HCT116 (cell line): ENCODE results near the gene ING1. TPM values are rescaled to one million over a fixed set of nuclear protein-coding genes. Genes with fewer than 3 reads are reported as not detected.

Source experiments
- ATAC-seq: fragments of 200-7000 bp; cut with Tn5 transposase; 2 replicates; pipeline ENCODE4 v1.9.1; 2020; ENCODE audit warnings: mild to moderate bottlenecking, moderate library complexity
- BruUV-seq: library from RNA; stranded (reverse); fragments of 400-500 nt; replicated peaks from 2 replicates; lab custom pipeline; 2021; lab: Mats Ljungman, UMichigan
- CTCF ChIA-PET: fragments of 300-600 bp; sonication (Branson Sonifier 250); formaldehyde crosslinking; loops from one replicate; lab custom pipeline; 2021; ENCODE audit warnings: antibody characterized with exemption; lab: Charles Lee
- POLR2A ChIA-PET: fragments of 300-600, 350-600 bp; sonication (Branson Sonifier 250); formaldehyde crosslinking; loops from one replicate; lab custom pipeline; 2021; ENCODE audit warnings: antibody characterized with exemption; lab: Charles Lee
- RAD21 ChIA-PET, 2 experiments: fragments of 300-600 bp; sonication (Branson Sonifier 250); formaldehyde crosslinking; loops; one replicate each; lab custom pipeline; 2023; ENCODE audit warnings: low total read pairs in 2 of 2; ENCODE audit not compliant: uncharacterized antibody in 2 of 2, unreplicated experiment in 2 of 2, low non-redundant PET in 1 of 2; lab: Charles Lee
- DNase-seq: peaks from one replicate; pipeline ENCODE4 v3.0.0-alpha.2; 2010; ENCODE audit warnings: low read depth, low spot score
- H2AFZ ChIP-seq: fragments of 200-600 bp; shearing (Covaris generic), sonication (generic); 2 replicates; pipeline ENCODE4 v1.6.1; 2017; ENCODE audit warnings: low read depth, mixed run types, mixed read lengths, antibody characterized with exemption, low read length; ENCODE audit not compliant: poor library complexity, severe bottlenecking
- H3K27ac ChIP-seq: 2 replicates; pipeline ENCODE4 v1.5.1; 2012; ENCODE audit warnings: low read depth, low read length
- H3K27me3 ChIP-seq: fragments of 200-600 bp; sonication (generic); 2 replicates; pipeline ENCODE4 v1.6.1; 2016; ENCODE audit warnings: mixed run types, low read length, mixed read lengths; ENCODE audit not compliant: insufficient read depth
- H3K36me3 ChIP-seq, 2 experiments: fragments of 200-500 bp in 1 of 2; fragments of 200-600 bp in 1 of 2; sonication (Bioruptor generic) in 1 of 2; sonication (generic) in 1 of 2; 2 replicates each; pipeline versions ENCODE4 v1.5.1 to v1.6.1; 2014 to 2016; ENCODE audit warnings: low read length in 2 of 2, inconsistent platforms in 1 of 2, mixed read lengths in 1 of 2, mixed run types in 1 of 2; ENCODE audit not compliant: insufficient read depth in 2 of 2, control insufficient read depth in 1 of 2
- H3K4me1 ChIP-seq, 2 experiments: fragments of 200-600 bp in 1 of 2; sonication (generic) in 1 of 2; 2 replicates each; pipeline versions ENCODE4 v1.5.1 to v1.6.1; 2012 to 2017; ENCODE audit warnings: low read length in 2 of 2, inconsistent platforms in 1 of 2, mild to moderate bottlenecking in 1 of 2, mixed read lengths in 1 of 2, mixed run types in 1 of 2, moderate library complexity in 1 of 2; ENCODE audit not compliant: insufficient read depth in 2 of 2, control insufficient read depth in 1 of 2
- H3K4me2 ChIP-seq: fragments of 200-600 bp; sonication (generic); 2 replicates; pipeline ENCODE4 v1.6.1; 2017; ENCODE audit warnings: mixed run types, low read length, mixed read lengths
- H3K4me3 ChIP-seq, 2 experiments: fragments of 200-600 bp in 1 of 2; sonication (generic) in 1 of 2; replicated peaks in 1 of 2; 2 replicates each; pipeline ENCODE4 v1.5.1; 2011 to 2016; ENCODE audit warnings: low read length in 2 of 2, control low read depth in 1 of 2, low read depth in 1 of 2, mild to moderate bottlenecking in 1 of 2, mixed read lengths in 1 of 2, mixed run types in 1 of 2
- H3K79me2 ChIP-seq: fragments of 200-600 bp; sonication (generic); 2 replicates; pipeline ENCODE4 v1.6.1; 2017; ENCODE audit warnings: mild to moderate bottlenecking, mixed run types, low read length, moderate library complexity, mixed read lengths; ENCODE audit not compliant: insufficient read depth
- H3K9ac ChIP-seq: fragments of 200-600 bp; sonication (generic); 2 replicates; pipeline ENCODE4 v1.6.1; 2016; ENCODE audit warnings: low read length, mixed read lengths
- H3K9me2 ChIP-seq: fragments of 200-600 bp; sonication (generic), shearing (Covaris generic); 2 replicates; pipeline ENCODE4 v1.6.1; 2017; ENCODE audit warnings: mixed run types, mild to moderate bottlenecking, moderate library complexity; ENCODE audit not compliant: insufficient read depth
- H3K9me3 ChIP-seq, 2 experiments: fragments of 200-500 bp in 1 of 2; fragments of 200-600 bp in 1 of 2; sonication (Bioruptor generic) in 1 of 2; sonication (generic) in 1 of 2; 2 replicates each; pipeline ENCODE4 v1.6.1; 2014 to 2017; ENCODE audit warnings: low read length in 2 of 2, mixed read lengths in 2 of 2, inconsistent platforms in 1 of 2, low read depth in 1 of 2, mild to moderate bottlenecking in 1 of 2, mixed run types in 1 of 2, moderate library complexity in 1 of 2; ENCODE audit not compliant: control insufficient read depth in 1 of 2, insufficient read depth in 1 of 2
- H4K20me1 ChIP-seq: fragments of 200-600 bp; sonication (generic), shearing (Covaris generic); 2 replicates; pipeline ENCODE4 v1.6.1; 2017; ENCODE audit warnings: mixed run types, mild to moderate bottlenecking, moderate library complexity; ENCODE audit not compliant: insufficient read depth
- EGR1 ChIP-seq: IDR thresholded peaks from 2 replicates; pipeline ENCODE4 v1.6.1; 2012; ENCODE audit warnings: low read depth
- FOSL1 ChIP-seq: IDR thresholded peaks from 2 replicates; pipeline ENCODE4 v1.6.1; 2012; ENCODE audit warnings: low read depth
- RAD21 ChIP-seq: IDR thresholded peaks from 2 replicates; pipeline ENCODE4 v1.6.1; 2012; ENCODE audit warnings: low read depth, mild to moderate bottlenecking
- SIN3A ChIP-seq: IDR thresholded peaks from 2 replicates; pipeline ENCODE4 v1.6.1; 2012; ENCODE audit warnings: low read depth
- SP1 ChIP-seq: IDR thresholded peaks from 2 replicates; pipeline ENCODE4 v1.6.1; 2012; ENCODE audit warnings: low read depth
- SRF ChIP-seq: IDR thresholded peaks from 2 replicates; pipeline ENCODE4 v1.6.1; 2012; ENCODE audit warnings: low read depth
- TCF7L2 ChIP-seq: IDR thresholded peaks from 2 replicates; pipeline ENCODE4 v1.7.0; 2011; ENCODE audit warnings: borderline replicate concordance, inconsistent platforms; ENCODE audit not compliant: insufficient read depth, insufficient read length; ENCODE audit errors: extremely low read depth
- YY1 ChIP-seq: IDR thresholded peaks from 2 replicates; pipeline ENCODE4 v1.6.1; 2011; ENCODE audit warnings: low read length, low read depth, moderate library complexity, mild to moderate bottlenecking; ENCODE audit not compliant: insufficient replicate concordance; ENCODE audit errors: extremely low read depth
- ZFX ChIP-seq: fragments of 450-650 bp; IDR thresholded peaks from 2 replicates; pipeline ENCODE4 v1.6.1; 2017
- ZNF274 ChIP-seq: fragments of 200-500 bp; sonication (Bioruptor generic); IDR thresholded peaks from 2 replicates; pipeline ENCODE4 v1.6.1; 2014; ENCODE audit warnings: mild to moderate bottlenecking, low read depth, low read length, inconsistent platforms
- intact Hi-C: fragments of 100-400 bp; cut with micrococcal nuclease; formaldehyde crosslinking; loops from 2 replicates; pipeline ENCODE4 v1.10.0; 2022
- total RNA-seq: library from RNA; stranded (reverse); gene quantifications from one replicate; pipeline ENCODE4 v1.2.1, GENCODE V29; 2021; ENCODE audit not compliant: unreplicated experiment
- TF ChIP-seq, protein P1 (sequence below): IDR thresholded peaks from 2 replicates; pipeline ENCODE4 v1.6.1; 2012
- TF ChIP-seq, protein P2 (sequence below): IDR thresholded peaks from 2 replicates; pipeline ENCODE4 v1.6.1; 2011; ENCODE audit warnings: mild to moderate bottlenecking, low read length, moderate library complexity; ENCODE audit not compliant: insufficient replicate concordance; ENCODE audit errors: extremely low read depth

Gene ING1
- total RNA-seq, 1 experiment from 2014 or later, result 27.0 TPM

DNA sequence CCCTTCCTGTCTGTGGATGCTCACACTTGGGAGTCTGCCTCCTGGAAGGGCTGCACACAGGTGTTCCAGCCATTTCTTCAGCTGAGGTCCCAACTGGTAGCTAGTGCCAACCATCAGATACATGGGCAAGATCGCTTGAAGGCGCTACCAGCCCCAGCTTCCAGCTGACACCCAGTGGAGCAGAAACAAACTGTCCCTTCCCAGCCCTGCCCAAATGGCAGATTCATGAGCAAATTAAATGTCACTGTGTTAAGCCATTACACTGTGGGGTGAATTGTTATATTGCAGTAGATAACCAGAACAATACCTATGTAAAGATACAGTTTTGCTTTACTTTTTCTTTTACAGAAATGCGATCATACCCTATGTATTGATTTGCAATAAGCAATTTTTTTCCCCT, 17.6 kb downstream of the ING1 start:
- no peak for TF ChIP-seq TCF7L2
- no peak for TF ChIP-seq RAD21
- TF ChIP-seq, protein P1, sequence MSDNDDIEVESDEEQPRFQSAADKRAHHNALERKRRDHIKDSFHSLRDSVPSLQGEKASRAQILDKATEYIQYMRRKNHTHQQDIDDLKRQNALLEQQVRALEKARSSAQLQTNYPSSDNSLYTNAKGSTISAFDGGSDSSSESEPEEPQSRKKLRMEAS, result no peak
- TF ChIP-seq EGR1, result no peak
- TF ChIP-seq YY1, result no peak
- no peaks in the 10 kb centered on the region for H3K36me3 ChIP-seq
- H3K9me3 ChIP-seq, result no peaks in the 10 kb centered on the region
- no TSS peak for BruUV-seq
- H3K79me2 ChIP-seq, result no peaks in the 10 kb centered on the region
- no peak overlapping the region for H2AFZ ChIP-seq
- no peak for ATAC-seq
- DNase-seq, result no peak
- H3K9me2 ChIP-seq, result no peaks in the 10 kb centered on the region
- ChIA-PET POLR2A (interaction anchor here (0.7 to 1.4 kb wide), 2 partner anchors 16 to 18 kb away, joined by 3 to 5 read pairs; no protein-coding TSS in a partner anchor), CTCF (no interaction called here), RAD21 (no interaction called here)
- no peak overlapping the region for H3K27ac ChIP-seq
- H3K4me2 ChIP-seq, result no peak overlapping the region
- H3K27me3 ChIP-seq, result no peaks in the 10 kb centered on the region
- intact Hi-C loops, result no loop called here
- H3K9ac ChIP-seq, result no peak overlapping the region
- no peaks in the 10 kb centered on the region for H4K20me1 ChIP-seq
- no peak overlapping the region for H3K4me3 ChIP-seq
- H3K4me1 ChIP-seq, result no peaks in the 10 kb centered on the region

DNA sequence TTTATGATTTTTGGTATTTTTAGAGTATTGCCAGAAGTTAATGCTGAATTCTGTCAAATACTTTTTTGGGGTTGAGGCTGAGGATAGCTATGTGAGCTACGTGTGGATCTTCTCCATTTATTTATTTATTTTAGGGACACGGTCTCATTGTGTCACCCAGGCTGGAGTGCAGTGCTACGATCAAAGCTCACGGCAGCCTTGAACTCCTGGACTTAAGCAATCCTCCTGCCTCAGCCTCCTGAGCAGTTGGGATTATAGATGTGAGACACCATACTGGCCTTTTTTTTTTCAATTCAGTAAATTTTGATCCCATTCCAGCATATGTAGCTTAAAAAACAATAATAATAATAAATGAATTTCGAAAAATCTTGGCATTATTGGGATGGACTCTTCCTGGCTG, 21.1 kb downstream of the ING1 start:
- ChIA-PET CTCF (interaction anchor here (0.7 kb wide), 1 partner anchor 22 kb away, joined by 4 read pairs; no protein-coding TSS in a partner anchor), POLR2A (no interaction called here), RAD21 (no interaction called here)
- ATAC-seq (no peak), DNase-seq (no peak)
- no peak overlapping the region for H3K4me2 ChIP-seq
- H3K4me3 ChIP-seq, result no peak overlapping the region
- TF ChIP-seq RAD21 (no peak), ZNF274 (no peak), SIN3A (no peak), EGR1 (no peak), SRF (no peak), SP1 (no peak), ZFX (no peak), TCF7L2 (no peak), FOSL1 (no peak)
- TF ChIP-seq, protein P1, result no peak
- TF ChIP-seq, protein P2, sequence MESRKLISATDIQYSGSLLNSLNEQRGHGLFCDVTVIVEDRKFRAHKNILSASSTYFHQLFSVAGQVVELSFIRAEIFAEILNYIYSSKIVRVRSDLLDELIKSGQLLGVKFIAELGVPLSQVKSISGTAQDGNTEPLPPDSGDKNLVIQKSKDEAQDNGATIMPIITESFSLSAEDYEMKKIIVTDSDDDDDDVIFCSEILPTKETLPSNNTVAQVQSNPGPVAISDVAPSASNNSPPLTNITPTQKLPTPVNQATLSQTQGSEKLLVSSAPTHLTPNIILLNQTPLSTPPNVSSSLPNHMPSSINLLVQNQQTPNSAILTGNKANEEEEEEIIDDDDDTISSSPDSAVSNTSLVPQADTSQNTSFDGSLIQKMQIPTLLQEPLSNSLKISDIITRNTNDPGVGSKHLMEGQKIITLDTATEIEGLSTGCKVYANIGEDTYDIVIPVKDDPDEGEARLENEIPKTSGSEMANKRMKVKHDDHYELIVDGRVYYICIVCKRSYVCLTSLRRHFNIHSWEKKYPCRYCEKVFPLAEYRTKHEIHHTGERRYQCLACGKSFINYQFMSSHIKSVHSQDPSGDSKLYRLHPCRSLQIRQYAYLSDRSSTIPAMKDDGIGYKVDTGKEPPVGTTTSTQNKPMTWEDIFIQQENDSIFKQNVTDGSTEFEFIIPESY, result no peak
- H3K9me3 ChIP-seq, result no peaks in the 10 kb centered on the region
- H3K36me3 ChIP-seq, result no peaks in the 10 kb centered on the region
- intact Hi-C loops, result no loop called here
- H3K27me3 ChIP-seq, result no peaks in the 10 kb centered on the region
- H3K79me2 ChIP-seq, result no peaks in the 10 kb centered on the region
- BruUV-seq, result no TSS peak
- H3K4me1 ChIP-seq, result no peaks in the 10 kb centered on the region
- H3K9ac ChIP-seq, result no peak overlapping the region
- H3K27ac ChIP-seq, result no peak overlapping the region
- H3K9me2 ChIP-seq, result no peaks in the 10 kb centered on the region
- H2AFZ ChIP-seq, result no peak overlapping the region
- H4K20me1 ChIP-seq, result no peaks in the 10 kb centered on the region
